ENCODE data around the gene ROR1. TPM values are rescaled to one million over a fixed set of nuclear protein-coding genes. Genes with fewer than 3 reads are reported as not detected.

The ROR1 gene
- total RNA-seq, 1 experiment from 2014 or later: 33.8 TPM

- no TSS peak for BruUV-seq (replicated peaks)
Observed at GRCh38 chr1:64124704-64125440, 351.1 kb downstream of the ROR1 start.

GRCh38 chr1:64126581-64126980, 352.8 kb downstream of the ROR1 start:
- no peak for TF ChIP-seq CTCF (IDR thresholded peaks at IDR 0.05; ENCODE audit: unreplicated experiment)
- CTCF ChIA-PET: no interaction called here
- H3K4me3 Mint-ChIP-seq (ENCODE audit: low read depth, unreplicated experiment): no peak overlapping the region
- no peak overlapping the region for H3K27ac Mint-ChIP-seq (ENCODE audit: unreplicated experiment)
- H3K27me3 Mint-ChIP-seq (ENCODE audit: unreplicated experiment): no peaks in the 10 kb centered on the region
- H3K9me3 Mint-ChIP-seq (ENCODE audit: low read depth, unreplicated experiment): peaks cover 2% of the 10 kb centered on the region
- intact Hi-C loops (cut with micrococcal nuclease; ENCODE audit: unreplicated experiment): no loop called here
- H3K4me1 Mint-ChIP-seq (ENCODE audit: low read depth, unreplicated experiment): peaks cover 6% of the 10 kb centered on the region
- H3K36me3 Mint-ChIP-seq (ENCODE audit: insufficient read depth, unreplicated experiment): no peaks in the 10 kb centered on the region
- no TSS peak for BruUV-seq (replicated peaks)
- DNase-seq: no peak

More at GRCh38 chr1:64124704-64125440, 351.1 kb downstream of the ROR1 start:
- no peak overlapping the region for H3K27ac Mint-ChIP-seq (ENCODE audit: unreplicated experiment)
- H3K4me3 Mint-ChIP-seq (ENCODE audit: low read depth, unreplicated experiment): no peak overlapping the region
- no peaks in the 10 kb centered on the region for H3K27me3 Mint-ChIP-seq (ENCODE audit: unreplicated experiment)
- intact Hi-C loops (cut with micrococcal nuclease; ENCODE audit: unreplicated experiment): no loop called here
- H3K36me3 Mint-ChIP-seq (ENCODE audit: insufficient read depth, unreplicated experiment): no peaks in the 10 kb centered on the region
- no peak for TF ChIP-seq CTCF (IDR thresholded peaks at IDR 0.05; ENCODE audit: unreplicated experiment)
- CTCF ChIA-PET: no interaction called here
- DNase-seq: no peak
- peaks cover 2% of the 10 kb centered on the region for H3K9me3 Mint-ChIP-seq (ENCODE audit: low read depth, unreplicated experiment)
- peaks cover 7% of the 10 kb centered on the region for H3K4me1 Mint-ChIP-seq (ENCODE audit: low read depth, unreplicated experiment)

GRCh38 chr1:64127297-64127696, 353.5 kb downstream of the ROR1 start:
- Mint-ChIP-seq H3K9me3 (ENCODE audit: low read depth, unreplicated experiment) (peaks cover 2% of the 10 kb centered on the region), H3K36me3 (ENCODE audit: insufficient read depth, unreplicated experiment) (no peaks in the 10 kb centered on the region), H3K27me3 (ENCODE audit: unreplicated experiment) (no peaks in the 10 kb centered on the region), H3K27ac (ENCODE audit: unreplicated experiment) (no peak overlapping the region), H3K4me1 (ENCODE audit: low read depth, unreplicated experiment) (no peaks in the 10 kb centered on the region), H3K4me3 (ENCODE audit: low read depth, unreplicated experiment) (no peak overlapping the region)
- DNase-seq: no peak
- no peak for TF ChIP-seq CTCF (IDR thresholded peaks at IDR 0.05; ENCODE audit: unreplicated experiment)
- BruUV-seq (replicated peaks): no TSS peak
- intact Hi-C loops (cut with micrococcal nuclease; ENCODE audit: unreplicated experiment): no loop called here
- CTCF ChIA-PET: no interaction called here

- H3K4me3 Mint-ChIP-seq (ENCODE audit: low read depth, unreplicated experiment): no peak overlapping the region
- no TSS peak for BruUV-seq (replicated peaks)
- no peak overlapping the region for H3K27ac Mint-ChIP-seq (ENCODE audit: unreplicated experiment)
- intact Hi-C loops (cut with micrococcal nuclease; ENCODE audit: unreplicated experiment): no loop called here
- peaks cover 12% of the 10 kb centered on the region for H3K4me1 Mint-ChIP-seq (ENCODE audit: low read depth, unreplicated experiment)
- DNase-seq: no peak
- peaks cover 2% of the 10 kb centered on the region for H3K9me3 Mint-ChIP-seq (ENCODE audit: low read depth, unreplicated experiment)
- CTCF ChIA-PET: no interaction called here
- TF ChIP-seq CTCF (IDR thresholded peaks at IDR 0.05; ENCODE audit: unreplicated experiment): no peak
- no peaks in the 10 kb centered on the region for H3K27me3 Mint-ChIP-seq (ENCODE audit: unreplicated experiment)
- peaks cover 5% of the 10 kb centered on the region for H3K36me3 Mint-ChIP-seq (ENCODE audit: insufficient read depth, unreplicated experiment)
Observed at GRCh38 chr1:64129701-64130100, 355.9 kb downstream of the ROR1 start.

All from Calu3 (cell line).